Progenitor cell of endocrine pancreas (in vitro differentiated cells): Measurements from ENCODE around the gene SNX1. TPM values are rescaled to one million over a fixed set of nuclear protein-coding genes. Genes with fewer than 3 reads are reported as not detected.

Experiments
- DNase-seq: peaks from one replicate; pipeline ENCODE4 v3.0.0; 2021; ENCODE audit warnings: low spot score; ENCODE audit not compliant: unreplicated experiment
- H3K27ac Mint-ChIP-seq: 2 replicates; pipeline ENCODE4 v1.8.0; 2021; ENCODE audit warnings: mild to moderate bottlenecking, moderate library complexity, mixed read lengths
- H3K27me3 Mint-ChIP-seq: 2 replicates; pipeline ENCODE4 v1.8.0; 2021; ENCODE audit warnings: mixed read lengths
- H3K36me3 Mint-ChIP-seq: 2 replicates; pipeline ENCODE4 v1.8.0; 2022; ENCODE audit warnings: mixed read lengths; ENCODE audit not compliant: insufficient read depth
- H3K4me1 Mint-ChIP-seq: 2 replicates; pipeline ENCODE4 v1.8.0; 2021; ENCODE audit warnings: low read depth, mixed read lengths
- H3K4me3 Mint-ChIP-seq: 2 replicates; pipeline ENCODE4 v1.8.0; 2021; ENCODE audit warnings: low read depth, mild to moderate bottlenecking, moderate library complexity, mixed read lengths
- H3K9me3 Mint-ChIP-seq: 2 replicates; pipeline ENCODE4 v1.8.0; 2021; ENCODE audit warnings: low read depth, mixed read lengths
- total RNA-seq: library from RNA; stranded (reverse); gene quantifications from 2 replicates; pipeline ENCODE4 v1.2.1, GENCODE V29; 2021
- TF ChIP-seq, protein P1 (sequence below): fragments of 200-600 bp; sonication (generic); IDR thresholded peaks from one replicate; pipeline ENCODE4 v1.5.0; 2021; ENCODE audit warnings: antibody characterized with exemption, mild to moderate bottlenecking; ENCODE audit not compliant: unreplicated experiment

The SNX1 gene
- total RNA-seq, 1 donor from 2014 or later: 91.4 TPM

DNA sequence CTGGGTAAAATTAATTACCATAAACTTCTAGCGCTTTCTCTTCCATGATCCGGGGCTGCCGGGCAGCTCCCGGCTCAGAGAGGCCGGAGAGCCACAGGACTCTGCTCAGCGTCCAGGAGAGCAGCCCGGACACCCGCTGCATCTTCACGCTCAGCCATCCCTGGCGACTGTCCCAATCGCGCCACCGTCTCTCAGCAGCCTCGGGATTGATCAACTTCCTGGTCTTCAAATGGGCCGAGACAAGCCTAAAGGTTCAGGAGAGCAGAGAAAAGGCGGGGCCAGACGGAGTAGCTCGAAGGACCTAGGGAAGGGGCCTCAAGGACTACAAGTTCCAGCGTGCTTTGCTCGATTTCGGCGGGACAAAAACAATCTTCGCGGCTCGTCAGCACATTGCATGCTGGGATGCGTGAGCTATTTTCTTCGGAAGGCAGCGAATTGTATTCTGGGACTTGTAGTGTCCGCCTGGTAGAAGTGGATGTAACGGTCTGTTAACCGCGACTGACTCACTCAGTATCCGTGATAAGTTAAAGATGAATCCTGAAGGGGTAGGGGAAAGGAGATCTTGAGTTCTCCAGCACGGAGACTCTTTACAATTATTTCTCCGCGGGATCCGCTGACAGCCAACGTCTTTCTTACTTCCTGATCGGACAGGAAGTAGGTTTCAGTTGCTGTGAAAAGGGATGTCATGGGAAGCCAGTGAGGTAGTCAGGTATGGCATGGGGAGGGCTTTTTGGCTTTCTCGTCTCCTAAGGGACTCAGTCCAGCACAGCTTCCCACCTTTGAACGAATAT lies 2.0 kb upstream of the SNX1 start, which contains the start of gene CIAO2A:
TSS of gene CIAO2A (minus strand) at position 212 of the 791 bp plus-strand sequence. CDS start at position 142, 70 bp downstream.
- Mint-ChIP-seq H3K4me1 (peaks cover 39% of the 10 kb centered on the region), H3K27me3 (no peaks in the 10 kb centered on the region), H3K36me3 (peaks cover 6% of the 10 kb centered on the region), H3K4me3 (peak within 1 kb of the TSS; percentile 96), H3K9me3 (no peaks in the 10 kb centered on the region), H3K27ac (peak within 1 kb of the TSS; percentile 98)
- DNase-seq: peak; percentile 70
- TF ChIP-seq, protein P1, sequence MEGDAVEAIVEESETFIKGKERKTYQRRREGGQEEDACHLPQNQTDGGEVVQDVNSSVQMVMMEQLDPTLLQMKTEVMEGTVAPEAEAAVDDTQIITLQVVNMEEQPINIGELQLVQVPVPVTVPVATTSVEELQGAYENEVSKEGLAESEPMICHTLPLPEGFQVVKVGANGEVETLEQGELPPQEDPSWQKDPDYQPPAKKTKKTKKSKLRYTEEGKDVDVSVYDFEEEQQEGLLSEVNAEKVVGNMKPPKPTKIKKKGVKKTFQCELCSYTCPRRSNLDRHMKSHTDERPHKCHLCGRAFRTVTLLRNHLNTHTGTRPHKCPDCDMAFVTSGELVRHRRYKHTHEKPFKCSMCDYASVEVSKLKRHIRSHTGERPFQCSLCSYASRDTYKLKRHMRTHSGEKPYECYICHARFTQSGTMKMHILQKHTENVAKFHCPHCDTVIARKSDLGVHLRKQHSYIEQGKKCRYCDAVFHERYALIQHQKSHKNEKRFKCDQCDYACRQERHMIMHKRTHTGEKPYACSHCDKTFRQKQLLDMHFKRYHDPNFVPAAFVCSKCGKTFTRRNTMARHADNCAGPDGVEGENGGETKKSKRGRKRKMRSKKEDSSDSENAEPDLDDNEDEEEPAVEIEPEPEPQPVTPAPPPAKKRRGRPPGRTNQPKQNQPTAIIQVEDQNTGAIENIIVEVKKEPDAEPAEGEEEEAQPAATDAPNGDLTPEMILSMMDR: no peak

DNA sequence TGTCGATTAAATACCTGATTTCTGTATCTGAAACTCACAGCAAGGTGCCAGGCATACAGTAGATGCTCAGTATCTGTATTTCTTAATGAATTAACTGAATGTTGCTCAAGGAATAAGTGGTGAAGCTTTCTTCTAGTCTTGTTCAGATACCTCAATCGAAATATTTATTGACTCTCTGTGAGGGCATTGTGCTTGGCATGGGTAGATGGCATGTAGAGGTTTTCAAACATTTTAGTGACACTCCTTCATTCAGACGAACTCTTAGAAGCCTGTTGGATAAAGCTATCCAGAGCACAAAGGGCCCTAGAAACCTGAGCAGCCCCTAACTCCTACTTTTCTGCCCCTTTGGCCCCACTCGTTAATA lies 369 bp upstream of the SNX1 start:
- H3K4me1 Mint-ChIP-seq: peaks cover 39% of the 10 kb centered on the region
- H3K27ac Mint-ChIP-seq: peak overlapping the region; percentile 98
- TF ChIP-seq, protein P1: no peak
- H3K9me3 Mint-ChIP-seq: no peaks in the 10 kb centered on the region
- H3K4me3 Mint-ChIP-seq: peak overlapping the region; percentile 96
- no peak for DNase-seq
- H3K27me3 Mint-ChIP-seq: no peaks in the 10 kb centered on the region
- no peaks in the 10 kb centered on the region for H3K36me3 Mint-ChIP-seq

DNA sequence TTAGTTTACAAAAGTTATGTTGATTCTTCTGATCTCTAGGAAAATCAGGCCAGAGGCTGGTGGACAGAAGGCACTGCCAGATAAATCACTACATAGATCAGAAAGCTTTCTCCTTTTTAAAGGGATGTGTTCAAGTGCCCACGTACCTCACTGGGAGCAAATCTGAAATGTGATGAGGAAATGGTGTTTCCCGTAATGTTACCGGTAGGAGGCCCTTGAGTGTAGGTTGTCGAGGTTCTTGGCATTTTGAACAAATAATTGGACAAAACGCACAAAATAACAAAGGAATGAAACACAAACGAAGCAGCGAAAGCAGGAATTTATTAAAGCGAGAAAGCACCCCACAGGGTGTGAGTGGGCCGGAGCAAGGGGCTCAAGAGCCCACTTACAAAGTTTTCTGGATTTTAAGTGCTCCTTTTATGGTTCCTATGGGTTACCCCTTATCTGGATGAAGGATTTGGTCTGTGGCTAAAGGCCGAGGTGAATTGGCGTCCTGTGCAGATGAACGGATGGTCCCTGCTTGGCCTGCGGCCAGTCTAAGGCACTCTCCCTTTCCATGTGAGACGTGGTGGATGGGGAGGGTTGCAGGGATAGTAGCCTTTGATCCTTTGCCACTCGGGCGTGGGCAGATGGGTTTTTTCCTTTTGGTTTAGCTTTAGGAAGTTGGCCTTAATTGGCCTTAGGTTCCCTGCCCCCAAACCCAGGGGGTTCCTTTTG lies 1.0 kb downstream of the SNX1 start:
- TF ChIP-seq, protein P1: peak; percentile 30
- peak overlapping the region; percentile 96 for H3K4me3 Mint-ChIP-seq
- DNase-seq: no peak
- peaks cover 39% of the 10 kb centered on the region for H3K4me1 Mint-ChIP-seq
- H3K27me3 Mint-ChIP-seq: no peaks in the 10 kb centered on the region
- peak overlapping the region; percentile 98 for H3K27ac Mint-ChIP-seq
- H3K9me3 Mint-ChIP-seq: no peaks in the 10 kb centered on the region
- no peaks in the 10 kb centered on the region for H3K36me3 Mint-ChIP-seq

DNA sequence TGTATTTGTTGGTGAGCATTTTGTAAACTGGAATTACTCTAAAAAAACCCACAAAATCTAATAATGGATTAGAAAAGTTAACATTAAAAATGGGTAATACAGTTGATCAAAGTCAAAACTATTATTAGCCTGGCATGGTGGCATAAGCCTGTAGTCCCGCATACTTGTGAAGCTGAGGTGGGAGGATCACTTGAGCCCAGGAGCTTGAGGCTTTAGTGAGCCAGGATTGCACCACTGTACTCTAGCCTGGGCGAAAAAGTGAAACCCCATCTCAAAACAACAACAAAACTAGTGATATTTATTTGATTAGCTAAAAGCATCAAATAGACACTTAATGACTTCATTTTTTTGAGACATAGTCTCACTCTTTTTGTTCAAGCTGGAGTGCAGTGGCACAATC lies 3.6 kb downstream of the SNX1 start:
- Mint-ChIP-seq H3K4me1 (peaks cover 20% of the 10 kb centered on the region), H3K9me3 (no peaks in the 10 kb centered on the region), H3K36me3 (peaks cover 1% of the 10 kb centered on the region), H3K27ac (peak overlapping the region; percentile 56), H3K27me3 (no peaks in the 10 kb centered on the region), H3K4me3 (no peak overlapping the region)
- TF ChIP-seq, protein P1: no peak
- DNase-seq: no peak

DNA sequence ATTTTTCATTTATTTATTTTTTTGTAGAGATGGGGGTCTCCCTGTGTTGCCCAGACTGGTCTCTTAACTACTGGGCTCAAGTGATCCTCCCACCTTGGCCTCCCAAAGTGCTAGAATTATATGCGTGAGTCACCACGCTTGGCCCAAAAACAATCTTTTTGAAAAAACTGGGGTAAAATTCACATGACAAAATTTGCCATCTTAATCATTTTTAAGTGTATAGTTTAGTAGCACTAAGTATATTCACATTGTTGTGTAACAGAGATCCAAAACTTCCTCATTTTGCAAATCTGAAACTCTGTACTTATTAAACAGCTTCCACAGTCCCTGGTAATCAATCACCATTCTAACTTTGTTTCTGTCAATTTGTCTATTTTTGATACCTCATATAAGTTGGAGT lies 5.2 kb downstream of the SNX1 start:
- TF ChIP-seq, protein P1: no peak
- Mint-ChIP-seq H3K4me1 (peaks cover 19% of the 10 kb centered on the region), H3K27ac (no peak overlapping the region), H3K4me3 (no peak overlapping the region), H3K36me3 (peaks cover 1% of the 10 kb centered on the region), H3K27me3 (no peaks in the 10 kb centered on the region), H3K9me3 (no peaks in the 10 kb centered on the region)
- DNase-seq: no peak
